ENCODE measurements around the gene GSC2.

GSC2 gene

GRCh38 chr22:19152942-19153883 is 3.1 kb upstream of the GSC2 start:
- FAIRE-seq = no peak

GRCh38 chr22:19151329-19152191 is 1.5 kb upstream of the GSC2 start:
- no peak for FAIRE-seq

- no peak for FAIRE-seq
These were observed 613 bp upstream of the GSC2 start for GRCh38 chr22:19150482-19151328.

- no peak for FAIRE-seq
These were observed 827 bp downstream of the GSC2 start for GRCh38 chr22:19149047-19149883.

- FAIRE-seq = no peak
These were observed 1.6 kb downstream of the GSC2 start for GRCh38 chr22:19148417-19149046.

GRCh38 chr22:19147195-19147780 is 2.8 kb downstream of the GSC2 start:
- no peak for FAIRE-seq

- no peak for FAIRE-seq
These were observed 3.7 kb downstream of the GSC2 start for GRCh38 chr22:19146215-19146968.

GRCh38 chr22:19143967-19144400 is 6.1 kb downstream of the GSC2 start:
- no peak for FAIRE-seq

GRCh38 chr22:19143212-19143611 is 6.9 kb downstream of the GSC2 start:
- FAIRE-seq = no peak

- FAIRE-seq = no peak
These were observed 7.7 kb downstream of the GSC2 start for GRCh38 chr22:19142394-19142793.

- no peak for FAIRE-seq
These were observed 10.1 kb downstream of the GSC2 start for GRCh38 chr22:19139974-19140373.

GRCh38 chr22:19139001-19139356 is 11.1 kb downstream of the GSC2 start:
- FAIRE-seq = no peak

- FAIRE-seq = no peak
These were observed 11.7 kb downstream of the GSC2 start for GRCh38 chr22:19138217-19139000.

GRCh38 chr22:19137384-19138216 is 12.5 kb downstream of the GSC2 start:
- no peak for FAIRE-seq

- no peak for FAIRE-seq
These were observed 13.2 kb downstream of the GSC2 start for GRCh38 chr22:19136915-19137314.

GRCh38 chr22:19134874-19135273 is 15.2 kb downstream of the GSC2 start:
- no peak for FAIRE-seq

- no peak for FAIRE-seq
These were observed 15.8 kb downstream of the GSC2 start for GRCh38 chr22:19134176-19134831.

- FAIRE-seq = no peak
These were observed 16.5 kb downstream of the GSC2 start for GRCh38 chr22:19133561-19133960.
